ENCODE results near the gene GLIS1.
"Not testable (repeated sequence)": the region's sequence is repeated elsewhere in the genome, so short reads cannot be mapped to it uniquely, and the experiment has no call there.

Gene GLIS1

GRCh38 chr1:53651356-53651755, 87.6 kb downstream of the GLIS1 start:
- DNase-seq, result no peak

DNA sequence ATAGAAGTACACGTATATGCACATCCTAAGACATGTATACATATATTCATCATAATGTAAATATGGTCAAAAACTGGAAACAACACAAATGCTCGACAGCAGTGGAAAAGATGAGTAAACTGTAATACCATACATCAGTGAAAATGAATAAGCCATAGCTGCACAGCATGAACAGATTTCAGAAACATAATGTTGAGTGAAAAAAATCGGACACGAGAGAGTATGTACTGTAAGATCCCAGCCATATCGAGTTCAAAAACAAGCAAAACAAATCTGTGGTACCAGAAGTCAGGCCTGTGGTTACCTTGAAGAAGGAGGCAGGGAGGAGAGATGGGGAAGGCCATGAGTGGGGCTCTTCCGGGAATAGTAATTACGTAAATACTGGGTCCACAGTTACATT, 90.4 kb downstream of the GLIS1 start:
- H3K9ac ChIP-seq (ENCODE audit: low read length), result no peak overlapping the region
- H3K4me1 ChIP-seq (ENCODE audit: low read length), result no peaks in the 10 kb centered on the region
- H3K36me3 ChIP-seq (replicated peaks; ENCODE audit: insufficient read depth, low read length), result no peaks in the 10 kb centered on the region
- no peak overlapping the region for H2AFZ ChIP-seq (ENCODE audit: low read length)
- H3K9me3 ChIP-seq (replicated peaks; ENCODE audit: insufficient read depth, low read length), result no peaks in the 10 kb centered on the region
- H3K4me2 ChIP-seq (ENCODE audit: low read depth, low read length), result no peak overlapping the region
- H4K20me1 ChIP-seq (ENCODE audit: insufficient read depth, low read length), result no peaks in the 10 kb centered on the region
- no peaks in the 10 kb centered on the region for H3F3A ChIP-seq (ENCODE audit: insufficient read depth, low read length)
- no peaks in the 10 kb centered on the region for H3K27me3 ChIP-seq (replicated peaks; ENCODE audit: insufficient read depth, low read length)
- no peak overlapping the region for H3K4me3 ChIP-seq (ENCODE audit: low read length)
- TF ChIP-seq, protein P1, sequence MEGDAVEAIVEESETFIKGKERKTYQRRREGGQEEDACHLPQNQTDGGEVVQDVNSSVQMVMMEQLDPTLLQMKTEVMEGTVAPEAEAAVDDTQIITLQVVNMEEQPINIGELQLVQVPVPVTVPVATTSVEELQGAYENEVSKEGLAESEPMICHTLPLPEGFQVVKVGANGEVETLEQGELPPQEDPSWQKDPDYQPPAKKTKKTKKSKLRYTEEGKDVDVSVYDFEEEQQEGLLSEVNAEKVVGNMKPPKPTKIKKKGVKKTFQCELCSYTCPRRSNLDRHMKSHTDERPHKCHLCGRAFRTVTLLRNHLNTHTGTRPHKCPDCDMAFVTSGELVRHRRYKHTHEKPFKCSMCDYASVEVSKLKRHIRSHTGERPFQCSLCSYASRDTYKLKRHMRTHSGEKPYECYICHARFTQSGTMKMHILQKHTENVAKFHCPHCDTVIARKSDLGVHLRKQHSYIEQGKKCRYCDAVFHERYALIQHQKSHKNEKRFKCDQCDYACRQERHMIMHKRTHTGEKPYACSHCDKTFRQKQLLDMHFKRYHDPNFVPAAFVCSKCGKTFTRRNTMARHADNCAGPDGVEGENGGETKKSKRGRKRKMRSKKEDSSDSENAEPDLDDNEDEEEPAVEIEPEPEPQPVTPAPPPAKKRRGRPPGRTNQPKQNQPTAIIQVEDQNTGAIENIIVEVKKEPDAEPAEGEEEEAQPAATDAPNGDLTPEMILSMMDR (IDR thresholded peaks at IDR 0.05; ENCODE audit: low read length), result no peak
- no peak for TF ChIP-seq EZH2 (optimal IDR thresholded peaks at IDR 0.05; ENCODE audit: low read depth, low read length)
- no peaks in the 10 kb centered on the region for H3K79me2 ChIP-seq (ENCODE audit: low read length)
- H3K27ac ChIP-seq (ENCODE audit: low read length), result no peak overlapping the region
- H3K9me2 ChIP-seq (replicated peaks; ENCODE audit: insufficient read depth, low read length), result no peaks in the 10 kb centered on the region
- no peak for DNase-seq

More at GRCh38 chr1:53651356-53651755, 87.6 kb downstream of the GLIS1 start:
- no peaks in the 10 kb centered on the region for H3K36me3 ChIP-seq (replicated peaks; ENCODE audit: insufficient read depth, low read length)
- no peak overlapping the region for H3K4me2 ChIP-seq (ENCODE audit: low read depth, low read length)
- TF ChIP-seq, protein P1 (IDR thresholded peaks at IDR 0.05; ENCODE audit: low read length), result no peak
- no peak for TF ChIP-seq EZH2 (optimal IDR thresholded peaks at IDR 0.05; ENCODE audit: low read depth, low read length)
- no peak for TF ChIP-seq EZH2phosphoT487 (IDR thresholded peaks at IDR 0.05; ENCODE audit: low read length)
- H3K9me3 ChIP-seq (replicated peaks; ENCODE audit: insufficient read depth, low read length), result no peaks in the 10 kb centered on the region
- no peaks in the 10 kb centered on the region for H3K27me3 ChIP-seq (replicated peaks; ENCODE audit: insufficient read depth, low read length)
- H3K4me1 ChIP-seq (ENCODE audit: low read length), result no peaks in the 10 kb centered on the region
- H3F3A ChIP-seq (ENCODE audit: insufficient read depth, low read length), result no peaks in the 10 kb centered on the region
- H2AFZ ChIP-seq (ENCODE audit: low read length), result no peak overlapping the region
- H3K4me3 ChIP-seq (ENCODE audit: low read length), result no peak overlapping the region
- H4K20me1 ChIP-seq (ENCODE audit: insufficient read depth, low read length), result no peaks in the 10 kb centered on the region
- H3K27ac ChIP-seq (ENCODE audit: low read length), result no peak overlapping the region
- no peaks in the 10 kb centered on the region for H3K79me2 ChIP-seq (ENCODE audit: low read length)
- H3K9ac ChIP-seq (ENCODE audit: low read length), result no peak overlapping the region
- no peaks in the 10 kb centered on the region for H3K9me2 ChIP-seq (replicated peaks; ENCODE audit: insufficient read depth, low read length)

GRCh38 chr1:53647915-53648314, 91.0 kb downstream of the GLIS1 start:
- H3K9ac ChIP-seq (ENCODE audit: low read length); H3K4me1 ChIP-seq (ENCODE audit: low read length); H3K27me3 ChIP-seq (replicated peaks; ENCODE audit: insufficient read depth, low read length); H3K27ac ChIP-seq (ENCODE audit: low read length); H3F3A ChIP-seq (ENCODE audit: insufficient read depth, low read length); H4K20me1 ChIP-seq (ENCODE audit: insufficient read depth, low read length); H3K79me2 ChIP-seq (ENCODE audit: low read length); H3K4me2 ChIP-seq (ENCODE audit: low read depth, low read length); H3K36me3 ChIP-seq (replicated peaks; ENCODE audit: insufficient read depth, low read length); H3K9me2 ChIP-seq (replicated peaks; ENCODE audit: insufficient read depth, low read length); DNase-seq; H3K9me3 ChIP-seq (replicated peaks; ENCODE audit: insufficient read depth, low read length); H3K4me3 ChIP-seq (ENCODE audit: low read length); H2AFZ ChIP-seq (ENCODE audit: low read length): not testable (repeated sequence)

DNA sequence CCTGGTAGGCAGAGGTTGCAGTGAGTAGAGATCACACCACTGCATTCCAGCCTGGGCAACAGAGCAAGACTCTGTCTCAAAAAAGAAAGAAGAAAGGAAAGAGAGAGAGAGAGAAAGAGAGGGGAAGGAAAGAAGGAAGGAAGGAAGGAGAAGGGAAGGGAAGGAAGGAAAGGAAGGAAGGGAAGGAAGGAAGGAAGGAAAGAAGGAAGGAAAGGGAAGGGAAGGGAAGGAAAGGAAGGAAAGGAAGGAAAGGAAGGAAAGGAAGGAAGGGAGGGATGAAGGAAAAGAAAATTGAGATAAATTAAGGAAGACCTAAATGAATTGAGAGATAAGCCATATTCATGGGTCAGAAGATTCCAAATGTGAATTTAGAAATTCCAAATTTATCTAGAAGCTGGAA, 92.2 kb downstream of the GLIS1 start:
- TF ChIP-seq EZH2phosphoT487 (IDR thresholded peaks at IDR 0.05; ENCODE audit: low read length), result no peak
- TF ChIP-seq EZH2 (optimal IDR thresholded peaks at IDR 0.05; ENCODE audit: low read depth, low read length), result no peak
- TF ChIP-seq, protein P1 (IDR thresholded peaks at IDR 0.05; ENCODE audit: low read length), result no peak
- H3K9ac ChIP-seq (ENCODE audit: low read length), result no peak overlapping the region

More for the DNA sequence above, 92.2 kb downstream of the GLIS1 start:
- Histone ChIP-seq H3F3A (ENCODE audit: insufficient read depth, low read length) (no peaks in the 10 kb centered on the region), H3K36me3 (replicated peaks; ENCODE audit: insufficient read depth, low read length) (no peaks in the 10 kb centered on the region), H4K20me1 (ENCODE audit: insufficient read depth, low read length) (no peaks in the 10 kb centered on the region), H2AFZ (ENCODE audit: low read length) (no peak overlapping the region), H3K9me2 (replicated peaks; ENCODE audit: insufficient read depth, low read length) (no peaks in the 10 kb centered on the region), H3K79me2 (ENCODE audit: low read length) (no peaks in the 10 kb centered on the region), H3K4me2 (ENCODE audit: low read depth, low read length) (no peak overlapping the region), H3K9me3 (replicated peaks; ENCODE audit: insufficient read depth, low read length) (no peaks in the 10 kb centered on the region), H3K4me3 (ENCODE audit: low read length) (no peak overlapping the region), H3K27me3 (replicated peaks; ENCODE audit: insufficient read depth, low read length) (no peaks in the 10 kb centered on the region), H3K27ac (ENCODE audit: low read length) (no peak overlapping the region), H3K4me1 (ENCODE audit: low read length) (no peaks in the 10 kb centered on the region)
- DNase-seq, result no peak
